Right lobe of liver (tissue), 6 donors: ENCODE data around the gene SLC16A9. TPM values are rescaled to one million over a fixed set of nuclear protein-coding genes. Genes with fewer than 3 reads are reported as not detected.

Experiments
- ATAC-seq, 4 donors: fragments of 200-7000 bp; cut with Tn5 transposase; one replicate each; pipeline ENCODE4 v1.9.1; 2020; ENCODE audit warnings: mild to moderate bottlenecking in 4 of 4, moderate library complexity in 4 of 4
- DNase-seq, 3 donors: peaks; one replicate each; pipeline ENCODE4 v3.0.0-alpha.2; 2020
- H3K27ac ChIP-seq, 3 donors: fragments of 200-600 bp; one replicate each; pipeline ENCODE4 v1.8.0; 2022
- H3K27me3 ChIP-seq, 2 donors: fragments of 200-600 bp; one replicate each; pipeline ENCODE4 v1.8.0; 2022
- H3K36me3 ChIP-seq, 4 donors: fragments of 200-600 bp; sonication (generic) in 1 of 4; one replicate each; pipeline versions ENCODE4 v1.5.1 to v1.8.0; 2017 to 2022; ENCODE audit warnings: control low read depth in 1 of 4
- H3K4me1 ChIP-seq, 4 donors: fragments of 200-600 bp; sonication (generic) in 1 of 4; one replicate each; pipeline versions ENCODE4 v1.5.1 to v1.8.0; 2017 to 2022; ENCODE audit warnings: control low read depth in 1 of 4
- H3K4me3 ChIP-seq, 3 donors: fragments of 200-600 bp; one replicate each; pipeline ENCODE4 v1.8.0; 2022
- H3K9me3 ChIP-seq, 4 donors: fragments of 200-600 bp; sonication (generic) in 1 of 4; one replicate each; pipeline versions ENCODE4 v1.5.1 to v1.8.0; 2017 to 2022; ENCODE audit warnings: control low read depth in 1 of 4
- CTCF ChIP-seq, 4 donors: fragments of 200-600 bp in 3 of 4; fragments of 450-650 bp in 1 of 4; IDR thresholded peaks; one replicate each; pipeline versions ENCODE4 v1.5.1 to v1.8.0; 2016 to 2022; ENCODE audit warnings: antibody characterized with exemption in 4 of 4, mild to moderate bottlenecking in 2 of 4
- POLR2A ChIP-seq: fragments of 450-650 bp; IDR thresholded peaks from one replicate; pipeline ENCODE4 v1.6.1; 2017; ENCODE audit warnings: antibody characterized with exemption, mild to moderate bottlenecking
- WGBS: methylation state at CpG from one replicate; pipeline ENCODE4 v1.1.6; 2018; ENCODE audit warnings: low coverage, low lambda C conversion rate; ENCODE audit not compliant: insufficient coverage; ENCODE audit errors: missing lambda C conversion rate; 5-methylcytosine and 5-hydroxymethylcytosine counted together
- intact Hi-C, 2 donors: fragments of 100-400 bp; cut with DNase I; formaldehyde crosslinking; loops; one replicate each; pipeline versions ENCODE4 v1.11.2 to v1.14.1; 2022
- total RNA-seq, 6 experiments: library from RNA; depleted of rRNA in 2 of 6; stranded (reverse); fragments of >200 nt in 2 of 6; fragmentation: NEBNext Ultra II Directional in 3 of 6; extraction: Animal tissue kit (Norgen Biotek cat#: 25700) in 3 of 6; gene quantifications; one replicate each; pipeline versions ENCODE4 v1.1.0 to v1.2.4, GENCODE V29; 2016 to 2023
- donor health status: DM: no; HTN: yes; CAD: no.
- donor health status: DM: no; HTN: no; CAD: no.
- donor health status: DM: no; HTN: no; CAD: no.
- donor health status: DM: no; HTN: yes; CAD: no.
- donor health status: DM: no; HTN: yes; CAD: no.

The SLC16A9 gene
- total RNA-seq, 6 experiments from 2014 or later = 0.42 to 1.2 (median 0.89) TPM; not detected in 2

DNA sequence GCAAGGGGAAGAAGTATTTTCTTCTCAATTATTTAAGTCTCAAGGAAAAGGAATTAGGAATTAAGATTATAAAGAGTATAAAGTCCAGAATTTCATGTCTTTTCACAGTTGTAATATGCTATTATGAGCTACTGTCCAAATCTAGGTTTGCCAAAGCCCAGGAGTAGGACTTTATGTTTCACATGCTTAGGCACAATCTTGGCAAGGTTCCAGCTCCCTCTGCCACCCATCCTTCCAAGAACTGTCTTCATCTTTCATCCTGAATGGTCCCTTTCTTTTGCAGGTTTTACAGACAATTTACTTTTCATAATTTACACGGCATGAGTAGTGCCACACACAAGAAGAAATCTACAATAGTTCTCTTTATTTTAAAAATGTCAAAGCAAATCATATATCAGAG is 29.5 kb downstream of the SLC16A9 start:
- H3K4me1 ChIP-seq = no peaks in the 10 kb centered on the region
- no peaks in the 10 kb centered on the region for H3K27me3 ChIP-seq
- no peaks in the 10 kb centered on the region for H3K9me3 ChIP-seq
- 94% methylated on average over 1 of the region's 1 CpG for WGBS
- intact Hi-C loops = no loop called here
- no peak overlapping the region for H3K27ac ChIP-seq
- H3K4me3 ChIP-seq = no peak overlapping the region
- DNase-seq = no peak
- TF ChIP-seq POLR2A (no peak), CTCF (IDR thresholded peaks at IDR 0.05) (no peak)
- no peaks in the 10 kb centered on the region for H3K36me3 ChIP-seq
- no peak for ATAC-seq

DNA sequence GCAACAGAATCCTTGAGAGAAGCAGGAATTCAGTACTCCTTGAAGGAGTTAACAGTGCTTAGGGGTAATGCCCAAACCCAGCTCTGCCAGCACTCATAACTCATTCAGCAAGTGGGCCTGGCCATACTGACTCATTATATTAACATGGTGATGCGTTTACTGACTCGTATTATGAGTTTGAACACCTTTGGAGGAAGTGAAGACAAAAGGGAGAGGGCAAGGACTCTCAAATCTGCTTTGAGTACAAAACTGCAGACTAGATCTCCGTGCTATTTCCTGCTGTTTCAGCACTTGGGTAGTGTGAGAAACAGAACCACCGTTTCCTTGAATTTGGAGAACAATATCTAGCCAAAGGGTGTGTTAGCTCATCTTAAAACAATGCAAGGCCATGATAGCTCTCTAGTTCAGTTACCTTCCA is 30.8 kb downstream of the SLC16A9 start:
- no peak overlapping the region for H3K4me3 ChIP-seq
- TF ChIP-seq CTCF (IDR thresholded peaks at IDR 0.05) = no peak
- TF ChIP-seq POLR2A = no peak
- ATAC-seq = peak in 3 of 4 donors; percentile 19 to 62 (median 32)
- H3K27ac ChIP-seq = no peak overlapping the region
- no peaks in the 10 kb centered on the region for H3K36me3 ChIP-seq
- H3K9me3 ChIP-seq = no peaks in the 10 kb centered on the region
- intact Hi-C loops = no loop called here
- 32% methylated on average over 4 of the region's 4 CpGs for WGBS
- DNase-seq = no peak
- H3K4me1 ChIP-seq = no peaks in the 10 kb centered on the region
- H3K27me3 ChIP-seq = no peaks in the 10 kb centered on the region

DNA sequence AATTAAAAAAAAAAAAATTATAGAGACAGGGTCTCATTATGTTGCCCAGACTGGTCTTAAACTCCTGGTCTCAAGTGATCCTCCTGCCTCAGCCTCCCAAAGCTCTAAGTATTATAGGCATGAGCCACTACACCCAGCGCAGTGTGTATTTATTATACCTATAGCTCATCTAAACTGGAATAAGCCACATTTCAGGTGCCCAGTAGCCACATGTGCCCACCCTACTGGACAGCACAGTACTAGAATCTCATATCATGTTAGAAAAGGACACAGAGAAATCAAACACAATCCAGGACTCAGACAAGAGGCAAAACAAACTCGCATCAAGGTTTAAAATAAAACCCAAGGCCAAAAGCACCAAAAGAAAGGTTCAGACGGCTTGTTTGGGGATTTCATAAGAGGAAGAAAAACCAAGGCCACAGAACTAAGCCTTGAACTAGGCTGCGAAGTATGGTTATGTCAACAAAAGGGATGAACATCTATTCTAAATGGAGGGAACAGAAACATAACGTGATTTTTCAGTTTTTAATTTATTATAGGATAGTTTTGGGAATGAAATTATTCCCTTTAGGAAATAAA is 32.3 kb downstream of the SLC16A9 start:
- ATAC-seq (no peak), DNase-seq (no peak)
- WGBS = 41% methylated on average over 5 of the region's 5 CpGs
- Histone ChIP-seq H3K27ac (no peak overlapping the region), H3K4me3 (no peak overlapping the region), H3K9me3 (no peaks in the 10 kb centered on the region), H3K27me3 (no peaks in the 10 kb centered on the region), H3K4me1 (no peaks in the 10 kb centered on the region), H3K36me3 (no peaks in the 10 kb centered on the region)
- intact Hi-C loops = no loop called here
- TF ChIP-seq POLR2A = no peak
- TF ChIP-seq CTCF (IDR thresholded peaks at IDR 0.05) = no peak

DNA sequence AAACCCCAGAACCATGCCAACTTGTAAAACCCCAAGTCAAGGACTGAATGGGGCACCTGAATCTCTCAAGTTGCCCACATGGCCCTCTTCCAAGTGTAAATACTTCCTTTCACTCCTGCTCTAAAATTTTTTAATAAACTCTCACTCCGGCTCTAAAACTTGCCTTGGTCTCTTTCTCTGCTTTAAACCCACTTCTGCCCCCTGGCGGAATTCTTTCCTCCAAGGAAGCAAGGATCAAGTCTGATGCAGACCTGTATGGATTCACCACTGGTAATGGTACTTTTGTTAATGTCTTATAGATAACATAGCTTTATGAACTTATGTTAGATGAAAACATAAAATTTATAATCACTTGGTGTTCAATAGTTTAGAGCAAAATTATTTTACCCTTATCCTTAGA is 33.8 kb downstream of the SLC16A9 start:
- Histone ChIP-seq H3K4me1 (no peaks in the 10 kb centered on the region), H3K27ac (no peak overlapping the region), H3K4me3 (no peak overlapping the region), H3K9me3 (no peaks in the 10 kb centered on the region), H3K36me3 (no peaks in the 10 kb centered on the region), H3K27me3 (no peaks in the 10 kb centered on the region)
- no peak for TF ChIP-seq POLR2A
- peak in 1 of 4 donors; percentile 5 for TF ChIP-seq CTCF (IDR thresholded peaks at IDR 0.05)
- DNase-seq = no peak
- ATAC-seq = no peak
- intact Hi-C loops = no loop called here
- 81% methylated on average over 2 of the region's 2 CpGs for WGBS
